H9 (cell line): ENCODE data around the gene ELMO2. TPM values are rescaled to one million over a fixed set of nuclear protein-coding genes. Genes with fewer than 3 reads are reported as not detected.

Experiments
- DNase-seq: peaks from one replicate; pipeline ENCODE4 v3.0.0-alpha.2; 2017
- H2AFZ ChIP-seq: one replicate; pipeline ENCODE4 v1.6.1; 2013; ENCODE audit warnings: mild to moderate bottlenecking, low read length, control low read depth, moderate library complexity
- H2AK5ac ChIP-seq: 2 replicates; pipeline ENCODE4 v1.6.1; 2013; ENCODE audit warnings: low read length, control low read depth, mixed read lengths; ENCODE audit not compliant: insufficient read length
- H2BK120ac ChIP-seq: one replicate; pipeline ENCODE4 v1.6.1; 2013; ENCODE audit warnings: low read depth, mild to moderate bottlenecking, low read length, control low read depth, inconsistent platforms; ENCODE audit not compliant: poor library complexity, severe bottlenecking
- H2BK12ac ChIP-seq: 2 replicates; pipeline ENCODE4 v1.6.1; 2013; ENCODE audit warnings: low read length, control low read depth, mixed read lengths, low read depth; ENCODE audit not compliant: insufficient read length
- H2BK15ac ChIP-seq: 2 replicates; pipeline ENCODE4 v1.6.1; 2013; ENCODE audit warnings: low read depth, low read length, control low read depth
- H2BK20ac ChIP-seq: one replicate; pipeline ENCODE4 v1.6.1; 2013; ENCODE audit warnings: low read depth, mild to moderate bottlenecking, low read length, control low read depth, inconsistent platforms; ENCODE audit not compliant: poor library complexity, severe bottlenecking
- H2BK5ac ChIP-seq: 2 replicates; pipeline ENCODE4 v1.6.1; 2013; ENCODE audit warnings: low read length, control low read depth, mixed read lengths; ENCODE audit not compliant: insufficient read length
- H3K14ac ChIP-seq: 2 replicates; pipeline ENCODE4 v1.6.1; 2013; ENCODE audit warnings: low read length, control low read depth; ENCODE audit not compliant: insufficient read depth
- H3K18ac ChIP-seq: 2 replicates; pipeline ENCODE4 v1.6.1; 2013; ENCODE audit warnings: low read depth, mild to moderate bottlenecking, mixed read lengths, low read length, control low read depth; ENCODE audit not compliant: insufficient read length
- H3K23ac ChIP-seq: 2 replicates; pipeline ENCODE4 v1.6.1; 2013; ENCODE audit warnings: low read length, control low read depth, mixed read lengths, low read depth; ENCODE audit not compliant: insufficient read length
- H3K23me2 ChIP-seq: 2 replicates; pipeline ENCODE4 v1.6.1; 2013; ENCODE audit warnings: low read depth, mild to moderate bottlenecking, mixed read lengths, low read length, control low read depth; ENCODE audit not compliant: insufficient read length, poor library complexity, severe bottlenecking
- H3K27ac ChIP-seq: 2 replicates; pipeline ENCODE4 v1.5.1; 2013; ENCODE audit warnings: low read length, control low read depth, mixed read lengths, low read depth; ENCODE audit not compliant: insufficient read length
- H3K27me3 ChIP-seq: 2 replicates; pipeline ENCODE4 v1.6.1; 2013; ENCODE audit warnings: low read length, control low read depth, inconsistent platforms; ENCODE audit not compliant: insufficient read depth
- H3K4ac ChIP-seq: 2 replicates; pipeline ENCODE4 v1.6.1; 2013; ENCODE audit warnings: low read depth, mild to moderate bottlenecking, control low read depth, inconsistent platforms, low read length, moderate library complexity
- H3K4me1 ChIP-seq: 2 replicates; pipeline ENCODE4 v1.6.1; 2013; ENCODE audit warnings: low read length, control low read depth, inconsistent platforms; ENCODE audit not compliant: insufficient read depth
- H3K4me2 ChIP-seq: 2 replicates; pipeline ENCODE4 v1.6.1; 2013; ENCODE audit warnings: low read length, control low read depth, mixed read lengths; ENCODE audit not compliant: insufficient read length, insufficient read depth
- H3K56ac ChIP-seq: 2 replicates; pipeline ENCODE4 v1.6.1; 2013; ENCODE audit warnings: low read depth, mild to moderate bottlenecking, mixed read lengths, low read length, control low read depth; ENCODE audit not compliant: insufficient read length
- H3K79me1 ChIP-seq: 2 replicates; pipeline ENCODE4 v1.6.1; 2013; ENCODE audit warnings: low read depth, mild to moderate bottlenecking, moderate library complexity, low read length, control low read depth, inconsistent platforms; ENCODE audit not compliant: insufficient read depth, poor library complexity, severe bottlenecking
- H3K79me2 ChIP-seq: 2 replicates; pipeline ENCODE4 v1.6.1; 2013; ENCODE audit warnings: low read length, control low read depth, inconsistent platforms; ENCODE audit not compliant: insufficient read depth
- H3K9ac ChIP-seq: 2 replicates; pipeline ENCODE4 v1.6.1; 2013; ENCODE audit warnings: low read length, control low read depth, mixed read lengths; ENCODE audit not compliant: insufficient read length; ENCODE audit errors: extremely low read depth
- H3K9me3 ChIP-seq: one replicate; pipeline ENCODE4 v1.6.1; 2013; ENCODE audit warnings: low read depth, low read length, inconsistent platforms; ENCODE audit not compliant: control insufficient read depth
- H3T11ph ChIP-seq: one replicate; pipeline ENCODE4 v1.6.1; 2013; ENCODE audit warnings: mild to moderate bottlenecking, low read length, control low read depth, inconsistent platforms
- H4K20me1 ChIP-seq: one replicate; pipeline ENCODE4 v1.6.1; 2013; ENCODE audit not compliant: control insufficient read depth, insufficient read length, insufficient read depth
- H4K5ac ChIP-seq: 2 replicates; pipeline ENCODE4 v1.6.1; 2013; ENCODE audit warnings: low read depth, mild to moderate bottlenecking, mixed read lengths, low read length, control low read depth; ENCODE audit not compliant: insufficient read length
- H4K8ac ChIP-seq: replicated peaks from 2 replicates; pipeline ENCODE4 v1.6.1; 2013; ENCODE audit warnings: low read length, control low read depth, mixed read lengths, low read depth; ENCODE audit not compliant: insufficient read length
- H4K91ac ChIP-seq: 2 replicates; pipeline ENCODE4 v1.6.1; 2013; ENCODE audit warnings: low read depth, mild to moderate bottlenecking, moderate library complexity, mixed read lengths, low read length, control low read depth; ENCODE audit not compliant: insufficient read length
- H3K27ac Mint-ChIP-seq, 3 experiments: 2 replicates in 2 of 3; 3 replicates in 1 of 3; pipeline ENCODE4 v1.8.0; 2020 to 2021; ENCODE audit warnings: mixed read lengths in 3 of 3, mild to moderate bottlenecking in 1 of 3, moderate library complexity in 1 of 3
- H3K27me3 Mint-ChIP-seq: 2 replicates; pipeline ENCODE4 v1.8.0; 2021; ENCODE audit warnings: low read depth, mild to moderate bottlenecking, moderate library complexity, mixed read lengths
- H3K36me3 Mint-ChIP-seq, 3 experiments: 2 replicates in 2 of 3; 3 replicates in 1 of 3; pipeline ENCODE4 v1.8.0; 2020 to 2021; ENCODE audit warnings: low read depth in 3 of 3, mixed read lengths in 3 of 3; ENCODE audit not compliant: insufficient read depth in 1 of 3
- H3K4me1 Mint-ChIP-seq, 2 experiments: 2 replicates each; pipeline ENCODE4 v1.8.0; 2020; ENCODE audit warnings: mixed read lengths in 2 of 2
- H3K4me3 Mint-ChIP-seq, 2 experiments: 2 replicates in 1 of 2; 3 replicates in 1 of 2; pipeline ENCODE4 v1.8.0; 2020 to 2021; ENCODE audit warnings: mild to moderate bottlenecking in 2 of 2, mixed read lengths in 2 of 2, moderate library complexity in 1 of 2
- H3K9me3 Mint-ChIP-seq, 2 experiments: 2 replicates in 1 of 2; 3 replicates in 1 of 2; pipeline ENCODE4 v1.8.0; 2020; ENCODE audit warnings: mild to moderate bottlenecking in 2 of 2, mixed read lengths in 2 of 2, moderate library complexity in 1 of 2
- CTCF ChIP-seq: fragments of 200-600 bp; sonication (generic); conservative IDR thresholded peaks from 3 replicates; pipeline ENCODE4 v1.8.0; 2021; ENCODE audit warnings: antibody characterized with exemption, mild to moderate bottlenecking
- WGBS: extraction: QIAGEN DNeasy Blood & Tissue Kit; methylation state at CpG from one replicate; pipeline ENCODE4 v1.1.7; 2013; ENCODE audit warnings: missing lambda C conversion rate, low lambda C conversion rate, mixed read lengths; ENCODE audit not compliant: insufficient read length; ENCODE audit errors: extremely low coverage; 5-methylcytosine and 5-hydroxymethylcytosine counted together
- total RNA-seq: library from RNA; stranded (reverse); gene quantifications from 2 replicates; pipeline ENCODE4 v1.2.1, GENCODE V29; 2021

ELMO2 gene
- total RNA-seq, 1 experiment from 2014 or later, result 32.5 TPM

GRCh38 chr20:46394872-46395760, 11.3 kb downstream of the ELMO2 start:
- Histone ChIP-seq H3K79me1 (peaks cover 4% of the 10 kb centered on the region), H2AK5ac (no peak overlapping the region), H3K27me3 (no peaks in the 10 kb centered on the region), H3K9ac (no peak overlapping the region), H2BK15ac (no peak overlapping the region), H3K18ac (no peak overlapping the region), H4K91ac (no peak overlapping the region), H2BK12ac (no peak overlapping the region), H2BK5ac (no peak overlapping the region), H3K4ac (no peak overlapping the region), H3K4me2 (no peak overlapping the region), H3K23ac (no peak overlapping the region), H2BK120ac (no peak overlapping the region), H3T11ph (no peak overlapping the region), H3K56ac (no peak overlapping the region), H4K5ac (no peak overlapping the region), H2BK20ac (no peak overlapping the region), H4K20me1 (peaks cover 2% of the 10 kb centered on the region), H4K8ac (no peak overlapping the region), H3K9me3 (no peaks in the 10 kb centered on the region), H2AFZ (no peak overlapping the region), H3K27ac (no peak overlapping the region), H3K4me1 (no peaks in the 10 kb centered on the region), H3K79me2 (no peaks in the 10 kb centered on the region; the same call in 1 of the 2 replicates), H3K14ac (no peak overlapping the region), H3K23me2 (no peaks in the 10 kb centered on the region)
- no peak overlapping the region for H3K4me3 Mint-ChIP-seq
- no peak for TF ChIP-seq CTCF
- H3K27me3 Mint-ChIP-seq, result no peaks in the 10 kb centered on the region
- no peaks in the 10 kb centered on the region for H3K4me1 Mint-ChIP-seq
- no peak for DNase-seq
- H3K9me3 Mint-ChIP-seq, result no peaks in the 10 kb centered on the region
- WGBS, result no CpG with 5 or more reads among the region's 11 CpGs
- peaks cover 7 to 58% (median 48%) of the 10 kb centered on the region in 3 experiments; a peak in 5 of 7 replicates for H3K36me3 Mint-ChIP-seq
- H3K27ac Mint-ChIP-seq, result 0 out of 7 replicates have a peak overlapping the region, but pooled peaks of 1 of the 3 experiments have one; percentile 11
